ENCODE data around the gene RBBP5.

DNA sequence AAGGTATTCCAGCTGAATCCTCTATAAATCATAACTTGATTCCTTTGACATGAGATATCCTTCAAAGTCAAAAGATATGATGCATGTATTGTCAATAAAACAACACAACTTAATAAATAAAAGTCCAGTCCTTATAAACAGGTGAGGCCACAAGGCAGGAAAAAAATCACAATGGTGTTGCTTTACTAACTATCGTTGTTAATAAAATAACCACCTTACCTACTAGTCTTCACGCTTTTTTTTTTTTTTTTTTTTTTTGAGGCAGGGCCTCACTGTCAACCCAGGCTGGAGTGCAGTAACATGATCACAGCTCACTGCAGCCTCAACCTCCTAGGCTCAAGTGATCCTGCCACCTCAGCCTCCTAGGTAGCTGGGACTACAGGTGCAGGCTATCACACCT is 37.4 kb downstream of the RBBP5 start, which contains the start of gene TMEM81:
- TF ChIP-seq, protein P1, sequence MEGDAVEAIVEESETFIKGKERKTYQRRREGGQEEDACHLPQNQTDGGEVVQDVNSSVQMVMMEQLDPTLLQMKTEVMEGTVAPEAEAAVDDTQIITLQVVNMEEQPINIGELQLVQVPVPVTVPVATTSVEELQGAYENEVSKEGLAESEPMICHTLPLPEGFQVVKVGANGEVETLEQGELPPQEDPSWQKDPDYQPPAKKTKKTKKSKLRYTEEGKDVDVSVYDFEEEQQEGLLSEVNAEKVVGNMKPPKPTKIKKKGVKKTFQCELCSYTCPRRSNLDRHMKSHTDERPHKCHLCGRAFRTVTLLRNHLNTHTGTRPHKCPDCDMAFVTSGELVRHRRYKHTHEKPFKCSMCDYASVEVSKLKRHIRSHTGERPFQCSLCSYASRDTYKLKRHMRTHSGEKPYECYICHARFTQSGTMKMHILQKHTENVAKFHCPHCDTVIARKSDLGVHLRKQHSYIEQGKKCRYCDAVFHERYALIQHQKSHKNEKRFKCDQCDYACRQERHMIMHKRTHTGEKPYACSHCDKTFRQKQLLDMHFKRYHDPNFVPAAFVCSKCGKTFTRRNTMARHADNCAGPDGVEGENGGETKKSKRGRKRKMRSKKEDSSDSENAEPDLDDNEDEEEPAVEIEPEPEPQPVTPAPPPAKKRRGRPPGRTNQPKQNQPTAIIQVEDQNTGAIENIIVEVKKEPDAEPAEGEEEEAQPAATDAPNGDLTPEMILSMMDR (IDR thresholded peaks at IDR 0.05) = no peak
- TF ChIP-seq POLR2A (IDR thresholded peaks at IDR 0.05) = no peak

All from testis (tissue), 2 donors.